Measurements from ENCODE around the gene ASS1. TPM values are rescaled to one million over a fixed set of nuclear protein-coding genes. Genes with fewer than 3 reads are reported as not detected.

ASS1 gene
- total and polyA plus RNA-seq, 12 donors = 27.4 to 147 (median 53.3) TPM

DNA sequence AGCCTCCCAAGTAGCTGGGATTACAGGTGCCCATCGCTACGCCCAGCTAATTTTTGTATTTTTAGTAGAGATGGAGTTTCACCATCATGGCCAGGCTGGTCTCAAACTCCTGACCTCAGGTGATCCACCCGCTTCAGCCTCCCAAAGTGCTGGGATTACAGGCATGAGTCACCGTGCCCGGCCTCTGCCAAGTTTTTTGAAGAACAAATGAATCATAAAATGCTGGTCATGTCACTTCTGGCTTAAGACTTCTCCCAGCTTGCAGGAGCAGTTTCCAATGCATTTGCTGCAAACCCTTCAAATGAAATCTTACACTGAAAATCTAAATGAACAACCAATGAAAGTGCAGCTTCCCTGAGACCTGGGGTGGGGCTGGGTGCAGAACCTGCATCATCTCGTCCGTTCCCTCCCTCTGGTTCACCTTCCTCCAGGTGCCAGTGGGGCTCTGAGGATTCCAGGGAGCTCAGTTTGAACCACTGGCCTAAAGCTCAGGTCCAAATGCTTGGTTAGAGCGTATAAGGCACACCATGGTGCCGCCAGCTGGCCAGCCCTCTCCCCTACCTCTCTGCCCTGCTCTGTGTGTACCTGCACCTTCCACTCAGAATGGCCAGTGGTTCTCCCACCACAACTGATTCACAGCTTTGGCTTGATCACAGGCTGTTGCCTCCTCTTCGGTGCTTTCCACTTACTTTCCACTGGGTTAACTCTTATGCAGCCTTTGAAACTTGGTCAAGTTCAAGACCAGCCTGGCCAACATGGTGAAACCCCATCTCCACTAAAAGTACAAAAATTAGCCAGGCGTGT is 94.9 kb downstream of the ASS1 start:
- H3K27me3 ChIP-seq = peaks cover 0 to 85% (median 64%) of the 10 kb centered on the region in 7 donors
- TF ChIP-seq, protein P1, sequence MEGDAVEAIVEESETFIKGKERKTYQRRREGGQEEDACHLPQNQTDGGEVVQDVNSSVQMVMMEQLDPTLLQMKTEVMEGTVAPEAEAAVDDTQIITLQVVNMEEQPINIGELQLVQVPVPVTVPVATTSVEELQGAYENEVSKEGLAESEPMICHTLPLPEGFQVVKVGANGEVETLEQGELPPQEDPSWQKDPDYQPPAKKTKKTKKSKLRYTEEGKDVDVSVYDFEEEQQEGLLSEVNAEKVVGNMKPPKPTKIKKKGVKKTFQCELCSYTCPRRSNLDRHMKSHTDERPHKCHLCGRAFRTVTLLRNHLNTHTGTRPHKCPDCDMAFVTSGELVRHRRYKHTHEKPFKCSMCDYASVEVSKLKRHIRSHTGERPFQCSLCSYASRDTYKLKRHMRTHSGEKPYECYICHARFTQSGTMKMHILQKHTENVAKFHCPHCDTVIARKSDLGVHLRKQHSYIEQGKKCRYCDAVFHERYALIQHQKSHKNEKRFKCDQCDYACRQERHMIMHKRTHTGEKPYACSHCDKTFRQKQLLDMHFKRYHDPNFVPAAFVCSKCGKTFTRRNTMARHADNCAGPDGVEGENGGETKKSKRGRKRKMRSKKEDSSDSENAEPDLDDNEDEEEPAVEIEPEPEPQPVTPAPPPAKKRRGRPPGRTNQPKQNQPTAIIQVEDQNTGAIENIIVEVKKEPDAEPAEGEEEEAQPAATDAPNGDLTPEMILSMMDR (IDR thresholded peaks at IDR 0.05) = no peak
- intact Hi-C loops (cut with DNase I) = loop anchor here in 1 of 10 donors (5.0 kb wide), 1 partner anchor 38 kb away; the partner anchor contains the start of gene FUBP3
- DNase-seq (no peak), ATAC-seq (no peak)
- H3K9me3 ChIP-seq = no peaks in the 10 kb centered on the region
- H3K4me3 ChIP-seq = no peak overlapping the region
- peaks cover 0 to 18% (median 7%) of the 10 kb centered on the region in 9 donors for H3K4me1 ChIP-seq
- 82 to 84% methylated on average over 11 of the region's 11 CpGs for WGBS, 2 donors
- no peak overlapping the region for H3K27ac ChIP-seq
- no peaks in the 10 kb centered on the region for H3K36me3 ChIP-seq

DNA sequence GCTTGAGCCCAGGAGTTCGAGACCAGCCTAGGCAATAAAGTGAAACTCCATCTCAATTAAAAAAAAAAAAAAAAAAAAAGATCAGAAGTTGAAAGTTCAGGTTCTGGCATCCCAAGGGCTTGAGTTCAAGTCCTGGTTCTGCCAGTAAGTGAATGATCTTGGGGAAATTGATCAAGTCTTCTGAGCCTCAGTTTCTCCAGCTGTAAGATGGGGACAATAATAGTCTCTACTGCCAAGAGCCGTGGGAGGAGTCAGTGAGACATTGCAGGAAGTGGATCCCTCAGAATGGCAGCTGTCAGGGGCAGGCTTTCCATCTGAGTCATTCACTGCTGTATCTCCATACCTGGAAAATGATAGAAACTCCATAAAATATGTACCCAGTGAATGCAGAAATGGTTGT is 96.8 kb downstream of the ASS1 start:
- 68 to 77% methylated on average over 2 of the region's 2 CpGs for WGBS, 2 donors
- TF ChIP-seq, protein P1 (IDR thresholded peaks at IDR 0.05) = no peak
- intact Hi-C loops (cut with DNase I) = no loop called here
- Histone ChIP-seq H3K9me3 (no peaks in the 10 kb centered on the region), H3K4me1 (peaks cover 0 to 8% (median 4%) of the 10 kb centered on the region in 9 donors), H3K36me3 (no peaks in the 10 kb centered on the region), H3K27me3 (peaks cover 0 to 67% (median 49%) of the 10 kb centered on the region in 7 donors), H3K27ac (no peak overlapping the region), H3K4me3 (no peak overlapping the region)
- ATAC-seq (no peak), DNase-seq (no peak)

DNA sequence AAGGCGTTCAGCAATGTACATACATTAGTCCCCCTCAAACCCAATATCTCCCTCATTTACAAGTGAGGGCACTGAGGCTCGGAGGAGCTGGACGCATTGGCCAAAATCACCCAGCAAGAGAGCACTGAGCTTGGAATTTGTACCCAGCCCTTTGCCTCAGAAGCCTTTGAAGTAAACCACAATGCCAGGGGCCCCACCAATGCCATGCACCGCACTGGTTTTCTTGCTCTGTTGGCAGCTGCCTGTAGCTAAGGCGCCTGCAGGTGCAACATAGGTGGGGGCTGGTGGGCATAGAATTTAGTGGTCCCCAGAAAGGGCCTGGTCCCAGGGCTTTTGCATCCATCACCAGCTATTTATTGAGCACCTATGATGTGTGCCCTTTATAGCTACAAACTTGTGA is 97.3 kb downstream of the ASS1 start:
- intact Hi-C loops (cut with DNase I) = no loop called here

DNA sequence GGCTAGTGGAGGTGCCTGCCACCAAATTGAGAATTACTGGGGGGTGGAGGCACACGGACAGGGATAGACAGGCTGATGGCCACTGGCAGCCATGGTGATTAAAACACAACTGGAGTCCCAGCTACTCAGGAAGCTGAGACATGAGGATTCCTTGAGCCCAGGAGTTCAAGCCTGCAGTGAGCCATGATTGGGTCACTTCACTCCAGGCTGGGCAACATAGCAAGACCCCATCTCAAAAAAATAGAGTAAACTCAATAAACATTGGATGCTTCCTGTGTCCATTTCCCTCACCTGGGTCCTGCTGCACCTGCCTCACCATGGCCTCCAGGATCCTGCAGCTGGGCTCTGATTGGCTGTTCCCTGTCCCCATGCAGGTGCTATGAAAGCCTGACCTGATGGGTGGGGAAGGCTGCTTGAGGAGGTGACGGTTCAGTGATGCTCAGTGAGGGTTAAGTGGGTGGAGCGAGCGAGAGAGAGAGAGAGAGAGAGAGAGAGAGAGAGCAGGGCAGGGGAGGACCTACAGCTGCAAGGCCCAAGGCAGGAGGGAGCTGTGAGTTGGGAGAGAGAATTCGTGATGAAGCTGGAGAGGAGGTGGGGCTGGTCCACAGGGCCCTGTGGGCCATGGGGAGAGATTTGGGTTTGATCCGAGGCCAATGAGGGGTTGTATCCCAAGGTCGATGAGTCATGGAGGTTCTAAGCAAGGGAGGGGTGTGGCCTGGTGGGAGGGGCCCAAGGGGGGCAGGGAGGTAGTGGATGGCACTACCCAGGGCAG is 97.9 kb downstream of the ASS1 start:
- H3K4me3 ChIP-seq = no peak overlapping the region
- H3K27ac ChIP-seq = no peak overlapping the region
- H3K36me3 ChIP-seq = no peaks in the 10 kb centered on the region
- peaks cover 0 to 56% (median 38%) of the 10 kb centered on the region in 7 donors for H3K27me3 ChIP-seq
- H3K4me1 ChIP-seq = peaks cover 0 to 1% (median 0%) of the 10 kb centered on the region in 9 donors
- TF ChIP-seq, protein P1 (IDR thresholded peaks at IDR 0.05) = no peak
- no peaks in the 10 kb centered on the region for H3K9me3 ChIP-seq
- intact Hi-C loops (cut with DNase I) = no loop called here
- 69 to 73% methylated on average over 7 of the region's 7 CpGs for WGBS, 2 donors
- ATAC-seq (no peak), DNase-seq (no peak)

More for the DNA sequence above, 97.3 kb downstream of the ASS1 start:
- no peak overlapping the region for H3K27ac ChIP-seq
- no peak overlapping the region for H3K4me3 ChIP-seq
- DNase-seq = no peak
- peaks cover 0 to 7% (median 4%) of the 10 kb centered on the region in 9 donors for H3K4me1 ChIP-seq
- no peak for ATAC-seq
- WGBS, 2 donors = 72 to 93% methylated on average over 5 of the region's 5 CpGs
- H3K9me3 ChIP-seq = no peaks in the 10 kb centered on the region
- H3K27me3 ChIP-seq = peaks cover 0 to 62% (median 44%) of the 10 kb centered on the region in 7 donors
- H3K36me3 ChIP-seq = no peaks in the 10 kb centered on the region
- TF ChIP-seq, protein P1 (IDR thresholded peaks at IDR 0.05) = no peak
